Mesenchymal stem cell (in vitro differentiated cells and primary cell): Measurements from ENCODE around the gene ARHGEF16.

ENCODE experiments used
- DNase-seq: peaks from one replicate; pipeline ENCODE4 v3.0.0-alpha.2; 2013
- H2AFZ ChIP-seq: one replicate; pipeline ENCODE4 v1.6.1; 2013; ENCODE audit warnings: low read depth, mild to moderate bottlenecking, control low read depth, inconsistent platforms, low read length, moderate library complexity
- H2AK5ac ChIP-seq: 2 replicates; pipeline ENCODE4 v1.6.1; 2013; ENCODE audit warnings: low read length, moderate library complexity, mild to moderate bottlenecking, inconsistent platforms; ENCODE audit not compliant: severe bottlenecking
- H2BK120ac ChIP-seq: one replicate; pipeline ENCODE4 v1.6.1; 2013; ENCODE audit warnings: low read depth, mild to moderate bottlenecking, inconsistent platforms, low read length, moderate library complexity
- H2BK12ac ChIP-seq, 2 experiments: one replicate each; pipeline ENCODE4 v1.6.1; 2013; ENCODE audit warnings: inconsistent platforms in 2 of 2, low read length in 2 of 2, mild to moderate bottlenecking in 2 of 2, moderate library complexity in 2 of 2, control low read depth in 1 of 2
- H2BK15ac ChIP-seq: one replicate; pipeline ENCODE4 v1.6.1; 2013; ENCODE audit warnings: mild to moderate bottlenecking, low read depth, inconsistent platforms; ENCODE audit not compliant: poor library complexity, severe bottlenecking
- H2BK5ac ChIP-seq: 2 replicates; pipeline ENCODE4 v1.6.1; 2013; ENCODE audit warnings: low read depth, mild to moderate bottlenecking, low read length, control low read depth, inconsistent platforms; ENCODE audit not compliant: poor library complexity, severe bottlenecking
- H3K14ac ChIP-seq, 2 experiments: one replicate each; pipeline ENCODE4 v1.6.1; 2013; ENCODE audit warnings: inconsistent platforms in 2 of 2, low read length in 2 of 2, control low read depth in 1 of 2, mild to moderate bottlenecking in 1 of 2, moderate library complexity in 1 of 2
- H3K18ac ChIP-seq, 2 experiments: one replicate each; pipeline ENCODE4 v1.6.1; 2013; ENCODE audit warnings: inconsistent platforms in 2 of 2, low read length in 2 of 2, control low read depth in 1 of 2, low read depth in 1 of 2, mild to moderate bottlenecking in 1 of 2
- H3K23ac ChIP-seq, 2 experiments: one replicate each; pipeline ENCODE4 v1.6.1; 2013; ENCODE audit warnings: inconsistent platforms in 2 of 2, low read length in 2 of 2, mild to moderate bottlenecking in 2 of 2, moderate library complexity in 2 of 2, control low read depth in 1 of 2
- H3K27ac ChIP-seq: 2 replicates; pipeline ENCODE4 v1.5.1; 2013; ENCODE audit warnings: mild to moderate bottlenecking, moderate library complexity, low read length, control low read depth, inconsistent platforms; ENCODE audit not compliant: poor library complexity, severe bottlenecking
- H3K27me3 ChIP-seq, 2 experiments: 2 replicates each; pipeline versions ENCODE4 v1.6.1 to v1.7.0; 2013; ENCODE audit warnings: low read length in 2 of 2, mild to moderate bottlenecking in 2 of 2, moderate library complexity in 2 of 2, control low read depth in 1 of 2, inconsistent platforms in 1 of 2; ENCODE audit not compliant: control insufficient read depth in 1 of 2, insufficient read depth in 1 of 2
- H3K36me3 ChIP-seq, 2 experiments: 2 replicates each; pipeline versions ENCODE4 v1.6.1 to v1.7.0; 2013; ENCODE audit warnings: low read length in 2 of 2, control low read depth in 1 of 2, inconsistent platforms in 1 of 2, low read depth in 1 of 2, mild to moderate bottlenecking in 1 of 2; ENCODE audit not compliant: insufficient read depth in 2 of 2, control insufficient read depth in 1 of 2
- H3K4ac ChIP-seq, 2 experiments: one replicate each; pipeline ENCODE4 v1.6.1; 2013; ENCODE audit warnings: inconsistent platforms in 2 of 2, low read length in 2 of 2, mild to moderate bottlenecking in 2 of 2, moderate library complexity in 2 of 2, control low read depth in 1 of 2, low read depth in 1 of 2
- H3K4me1 ChIP-seq: 2 replicates; pipeline ENCODE4 v1.6.1; 2013; ENCODE audit warnings: low read depth, low read length, control low read depth; ENCODE audit not compliant: control insufficient read depth, insufficient read depth
- H3K4me2 ChIP-seq: 2 replicates; pipeline ENCODE4 v1.6.1; 2013; ENCODE audit warnings: low read length, mild to moderate bottlenecking, inconsistent platforms; ENCODE audit not compliant: poor library complexity, severe bottlenecking
- H3K4me3 ChIP-seq, 2 experiments: 2 replicates each; pipeline versions ENCODE4 v1.5.1 to v1.7.0; 2013; ENCODE audit warnings: low read length in 2 of 2, mild to moderate bottlenecking in 2 of 2, control low read depth in 1 of 2, low read depth in 1 of 2; ENCODE audit not compliant: insufficient read depth in 1 of 2
- H3K79me1 ChIP-seq: replicated peaks from 2 replicates; pipeline ENCODE4 v1.6.1; 2013; ENCODE audit warnings: mild to moderate bottlenecking, control low read depth, low read length, inconsistent platforms; ENCODE audit not compliant: poor library complexity, severe bottlenecking
- H3K9ac ChIP-seq: 2 replicates; pipeline ENCODE4 v1.7.0; 2013; ENCODE audit warnings: mild to moderate bottlenecking, low read length, moderate library complexity
- H3K9me3 ChIP-seq: 2 replicates; pipeline ENCODE4 v1.7.0; 2013; ENCODE audit warnings: mild to moderate bottlenecking, low read length; ENCODE audit not compliant: control insufficient read depth
- H4K8ac ChIP-seq: one replicate; pipeline ENCODE4 v1.6.1; 2013; ENCODE audit warnings: inconsistent platforms, mild to moderate bottlenecking, low read length, moderate library complexity
- H4K91ac ChIP-seq: one replicate; pipeline ENCODE4 v1.6.1; 2013; ENCODE audit warnings: mild to moderate bottlenecking, low read length, inconsistent platforms
- WGBS: methylation state at CpG from one replicate; pipeline ENCODE4 v1.1.7; 2013; ENCODE audit warnings: mixed read lengths; 5-methylcytosine and 5-hydroxymethylcytosine counted together

Gene ARHGEF16

GRCh38 chr1:3478187-3478586 is 23.7 kb downstream of the ARHGEF16 start:
- Histone ChIP-seq H3K9ac (no peak overlapping the region), H3K27me3 (peaks cover 0 to 60% of the 10 kb centered on the region in 2 experiments), H3K4me3 (no peak overlapping the region), H2AK5ac (no peak overlapping the region), H4K8ac (no peak overlapping the region), H2AFZ (no peak overlapping the region), H3K4me2 (no peak overlapping the region), H4K91ac (no peak overlapping the region), H3K27ac (no peak overlapping the region), H3K23ac (no peak overlapping the region), H3K14ac (no peak overlapping the region), H3K18ac (no peak overlapping the region), H2BK5ac (no peak overlapping the region), H3K36me3 (no peaks in the 10 kb centered on the region), H2BK120ac (no peak overlapping the region), H2BK15ac (no peak overlapping the region), H3K79me1 (no peaks in the 10 kb centered on the region), H3K4me1 (peaks cover 22% of the 10 kb centered on the region), H3K9me3 (no peaks in the 10 kb centered on the region), H3K4ac (no peak overlapping the region), H2BK12ac (no peak overlapping the region)
- no peak for DNase-seq
- whole genome bisulfite sequencing, result 91% methylated on average over 24 of the region's 24 CpGs

GRCh38 chr1:3479511-3480368 is 25.3 kb downstream of the ARHGEF16 start:
- no peak overlapping the region for H3K4ac ChIP-seq
- H3K4me3 ChIP-seq, result no peak overlapping the region
- no peak overlapping the region for H3K4me2 ChIP-seq
- no peaks in the 10 kb centered on the region for H3K79me1 ChIP-seq
- no peak overlapping the region for H2BK5ac ChIP-seq
- H3K4me1 ChIP-seq, result peaks cover 10% of the 10 kb centered on the region
- H2AFZ ChIP-seq, result peak overlapping the region; percentile 11
- H2AK5ac ChIP-seq, result no peak overlapping the region
- H4K8ac ChIP-seq, result no peak overlapping the region
- peaks cover 0 to 65% of the 10 kb centered on the region in 2 experiments for H3K27me3 ChIP-seq
- no peak overlapping the region for H4K91ac ChIP-seq
- 90% methylated on average over 30 of the region's 30 CpGs for WGBS
- H3K9me3 ChIP-seq, result no peaks in the 10 kb centered on the region
- H2BK15ac ChIP-seq, result no peak overlapping the region
- H2BK120ac ChIP-seq, result no peak overlapping the region
- H3K23ac ChIP-seq, result no peak overlapping the region
- H3K18ac ChIP-seq, result no peak overlapping the region
- H3K14ac ChIP-seq, result no peak overlapping the region
- no peak overlapping the region for H3K9ac ChIP-seq
- H3K36me3 ChIP-seq, result no peaks in the 10 kb centered on the region
- H3K27ac ChIP-seq, result no peak overlapping the region
- no peak for DNase-seq
- H2BK12ac ChIP-seq, result no peak overlapping the region

- no peaks in the 10 kb centered on the region for H3K79me1 ChIP-seq
- no peak overlapping the region for H2BK15ac ChIP-seq
- peaks cover 10% of the 10 kb centered on the region for H3K4me1 ChIP-seq
- no peaks in the 10 kb centered on the region for H3K9me3 ChIP-seq
- H3K9ac ChIP-seq, result no peak overlapping the region
- H3K18ac ChIP-seq, result no peak overlapping the region
- WGBS, result 89% methylated on average over 21 of the region's 21 CpGs
- DNase-seq, result no peak
- H3K14ac ChIP-seq, result no peak overlapping the region
- no peak overlapping the region for H3K4ac ChIP-seq
- no peak overlapping the region for H3K4me3 ChIP-seq
- no peak overlapping the region for H4K91ac ChIP-seq
- no peak overlapping the region for H2BK12ac ChIP-seq
- no peak overlapping the region for H3K4me2 ChIP-seq
- no peak overlapping the region for H2BK120ac ChIP-seq
- H2BK5ac ChIP-seq, result no peak overlapping the region
- H3K27ac ChIP-seq, result no peak overlapping the region
- peaks cover 0 to 71% of the 10 kb centered on the region in 2 experiments for H3K27me3 ChIP-seq
- no peak overlapping the region for H4K8ac ChIP-seq
- no peak overlapping the region for H3K23ac ChIP-seq
- no peak overlapping the region for H2AFZ ChIP-seq
- H3K36me3 ChIP-seq, result no peaks in the 10 kb centered on the region
- H2AK5ac ChIP-seq, result no peak overlapping the region
These were observed 25.9 kb downstream of the ARHGEF16 start for GRCh38 chr1:3480369-3480719.

GRCh38 chr1:3481046-3481445 is 26.6 kb downstream of the ARHGEF16 start:
- no peaks in the 10 kb centered on the region for H3K9me3 ChIP-seq
- no peak overlapping the region for H3K4me2 ChIP-seq
- no peak overlapping the region for H2BK120ac ChIP-seq
- 83% methylated on average over 15 of the region's 15 CpGs for WGBS
- H3K23ac ChIP-seq, result no peak overlapping the region
- no peak overlapping the region for H3K9ac ChIP-seq
- H3K27me3 ChIP-seq, result peaks cover 0 to 67% of the 10 kb centered on the region in 2 experiments
- no peak overlapping the region for H3K4ac ChIP-seq
- H3K4me3 ChIP-seq, result no peak overlapping the region
- H2BK15ac ChIP-seq, result no peak overlapping the region
- no peak overlapping the region for H4K91ac ChIP-seq
- no peaks in the 10 kb centered on the region for H3K79me1 ChIP-seq
- DNase-seq, result no peak
- H2AK5ac ChIP-seq, result no peak overlapping the region
- no peak overlapping the region for H2BK12ac ChIP-seq
- H3K4me1 ChIP-seq, result peaks cover 10% of the 10 kb centered on the region
- no peaks in the 10 kb centered on the region for H3K36me3 ChIP-seq
- H2BK5ac ChIP-seq, result no peak overlapping the region
- no peak overlapping the region for H3K27ac ChIP-seq
- no peak overlapping the region for H3K18ac ChIP-seq
- H2AFZ ChIP-seq, result no peak overlapping the region
- H4K8ac ChIP-seq, result no peak overlapping the region
- H3K14ac ChIP-seq, result no peak overlapping the region
